Ecto neural progenitor cell (in vitro differentiated cells): ENCODE results near the gene TIAM1.
A peak's percentile ranks its signal among the peaks of the same experiment; 100 is the strongest.

Source experiments
- DNase-seq: peaks from one replicate; pipeline ENCODE4 v3.0.0-alpha.2; 2018; ENCODE audit warnings: low spot score

TIAM1 gene

DNA sequence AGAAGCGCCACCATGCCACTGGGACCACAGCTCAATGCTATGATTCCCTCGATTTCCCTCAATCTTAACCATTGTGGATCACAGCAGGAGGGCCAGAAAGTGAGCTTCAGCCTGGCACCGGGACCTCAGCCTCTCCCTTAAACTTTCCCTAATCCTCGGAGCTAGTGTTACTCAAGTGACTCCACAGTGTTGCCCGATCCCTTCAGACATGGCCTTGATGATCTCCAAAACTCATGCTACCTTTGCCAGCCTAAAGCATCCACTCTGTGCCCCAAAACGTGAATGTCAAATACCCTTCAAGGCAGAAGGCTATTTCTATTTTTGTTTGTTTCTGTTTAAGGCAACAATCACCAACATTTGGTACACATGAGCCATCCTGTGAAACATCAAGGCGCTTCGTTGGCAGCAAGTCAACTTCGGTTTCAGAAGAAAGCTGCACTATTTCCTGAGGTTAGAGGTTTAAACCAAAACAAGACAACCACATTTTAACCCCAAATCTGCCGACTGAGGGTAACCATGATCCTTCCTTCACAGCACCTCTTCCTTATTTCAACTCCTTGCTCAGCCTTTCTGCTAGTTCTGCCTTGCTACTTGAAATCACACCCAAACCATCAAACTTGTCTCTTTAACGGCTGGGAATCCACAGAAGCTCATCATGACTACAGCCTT is 211.4 kb downstream of the TIAM1 start:
- no peak for DNase-seq

DNA sequence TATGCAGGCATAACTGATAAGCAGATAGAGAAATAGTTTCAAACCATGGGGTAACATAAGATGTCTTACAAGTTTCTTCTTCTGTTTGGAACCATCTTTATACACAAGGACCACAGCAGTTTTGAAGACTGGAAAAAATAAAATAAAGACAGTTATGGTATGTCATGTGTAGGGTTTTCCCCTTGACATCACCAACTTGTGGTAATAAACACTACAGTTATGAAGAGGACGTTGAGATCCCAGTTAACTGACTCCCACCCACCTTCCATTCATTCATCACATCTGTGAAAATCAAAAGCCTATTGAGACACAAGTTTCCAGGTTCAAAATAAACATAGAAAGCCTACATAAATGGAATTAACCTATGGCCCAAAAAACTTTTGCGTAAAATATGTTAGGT is 213.2 kb downstream of the TIAM1 start:
- no peak for DNase-seq

DNA sequence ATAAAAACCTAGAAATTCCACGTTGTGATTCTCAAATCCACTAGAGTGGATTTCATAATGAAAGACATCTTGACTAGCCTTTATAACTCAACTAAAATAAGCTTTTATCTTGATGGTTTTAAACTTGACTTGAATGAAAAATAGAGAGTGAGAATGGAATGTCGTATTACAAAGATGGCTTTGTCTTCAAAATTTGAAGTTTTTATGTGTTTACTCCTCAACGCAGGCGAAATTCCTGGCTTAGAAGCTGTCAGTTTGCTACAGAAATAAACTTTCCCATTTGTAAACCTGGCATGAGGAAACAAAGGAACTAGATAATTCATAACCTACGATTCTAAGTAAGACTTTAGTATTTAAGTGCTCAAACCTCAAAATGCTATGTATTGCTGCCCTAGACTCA is 215.8 kb downstream of the TIAM1 start:
- no peak for DNase-seq

DNA sequence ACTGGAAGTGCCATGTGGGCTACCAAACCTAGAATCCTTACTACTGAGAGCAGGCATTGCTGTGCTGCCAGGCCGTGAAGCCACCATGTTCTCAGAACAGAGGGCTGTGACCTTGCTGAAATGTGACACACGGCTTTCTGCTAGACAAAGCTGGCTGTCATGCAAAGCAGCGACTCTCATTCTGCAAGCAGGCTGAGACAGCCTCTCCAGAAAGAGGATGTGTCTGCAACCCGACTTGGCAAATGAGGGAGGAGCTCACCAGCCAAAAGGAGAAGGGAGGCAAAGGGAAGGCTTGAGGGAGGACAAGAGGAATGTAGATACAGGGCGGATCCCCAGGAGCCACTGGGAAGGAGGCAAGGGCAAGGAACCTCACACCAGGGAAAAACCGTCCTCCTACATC is 220.1 kb downstream of the TIAM1 start:
- no peak for DNase-seq

DNA sequence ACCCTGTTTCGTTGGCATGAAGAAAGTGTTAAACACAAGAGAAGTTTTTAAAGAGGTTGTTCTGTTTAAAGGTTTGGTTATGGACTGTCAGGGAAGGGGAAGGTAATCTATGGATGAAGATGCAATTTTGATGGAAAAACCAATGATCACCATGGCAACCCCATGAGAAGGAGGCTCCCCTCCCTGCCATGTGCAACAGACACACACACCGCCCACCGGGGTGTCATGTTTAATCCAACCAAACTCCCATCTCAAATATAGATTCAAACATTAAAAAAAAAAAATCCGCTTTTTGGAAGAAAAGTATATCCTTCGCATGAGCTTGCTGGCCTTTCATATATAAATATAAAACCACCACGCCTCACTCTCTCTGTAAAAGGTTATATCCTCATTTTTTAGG is 224.9 kb downstream of the TIAM1 start:
- no peak for DNase-seq

DNA sequence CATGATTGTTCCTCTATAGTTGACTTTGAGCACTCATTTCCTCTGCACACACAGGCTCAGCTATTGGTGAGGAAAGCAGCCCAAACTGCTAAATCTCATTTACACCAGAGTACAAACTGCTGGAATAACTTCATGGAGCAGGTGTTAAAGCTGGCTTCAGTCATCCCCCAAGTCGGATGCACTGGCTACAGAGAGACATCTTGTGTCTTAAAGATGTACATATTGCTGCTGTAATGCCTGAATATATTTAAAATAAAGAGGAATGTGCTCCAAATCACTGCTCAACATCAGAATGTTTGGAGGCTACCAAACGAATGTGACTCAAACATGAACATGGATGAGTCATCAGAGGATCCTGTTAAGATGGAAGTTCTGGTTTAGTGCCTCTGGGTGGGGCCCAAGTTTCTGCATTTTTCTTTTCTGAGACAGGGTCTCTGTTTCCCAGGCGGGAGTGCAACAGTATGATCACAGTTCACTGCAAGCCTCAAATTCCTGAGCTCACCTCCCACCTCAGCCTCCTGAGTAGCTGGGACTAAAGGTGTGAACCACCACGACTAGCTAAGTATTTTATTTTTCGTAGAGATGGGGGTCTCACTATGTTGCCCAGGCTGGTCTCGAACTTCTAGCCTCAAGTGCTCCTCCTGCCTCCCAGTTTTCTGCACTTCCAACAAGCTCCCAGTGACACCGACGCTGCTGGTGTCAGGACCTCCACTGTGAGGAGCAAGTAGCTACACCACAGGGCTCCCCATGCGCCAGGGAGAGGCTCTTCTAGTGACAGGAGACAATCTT is 226.7 kb downstream of the TIAM1 start:
- no peak for DNase-seq

DNA sequence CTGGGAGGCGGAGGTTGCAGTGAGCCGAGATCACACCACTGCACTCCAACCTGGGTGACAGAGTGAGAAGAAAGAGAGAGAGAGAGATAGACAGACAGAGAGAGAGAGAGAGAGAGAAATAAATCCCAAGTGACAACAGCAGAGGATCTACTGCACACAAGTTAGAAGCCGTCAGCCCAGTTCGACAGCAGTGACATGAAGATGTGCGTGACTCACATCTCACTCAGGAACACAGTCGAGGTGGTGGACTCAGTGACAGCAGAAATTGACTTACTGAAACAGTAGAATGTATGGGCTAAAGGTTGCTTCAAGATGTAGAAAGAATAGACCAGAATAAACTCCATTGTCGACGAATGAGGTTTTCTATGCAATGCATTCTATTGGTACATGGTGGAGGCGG is 228.8 kb downstream of the TIAM1 start:
- no peak for DNase-seq

DNA sequence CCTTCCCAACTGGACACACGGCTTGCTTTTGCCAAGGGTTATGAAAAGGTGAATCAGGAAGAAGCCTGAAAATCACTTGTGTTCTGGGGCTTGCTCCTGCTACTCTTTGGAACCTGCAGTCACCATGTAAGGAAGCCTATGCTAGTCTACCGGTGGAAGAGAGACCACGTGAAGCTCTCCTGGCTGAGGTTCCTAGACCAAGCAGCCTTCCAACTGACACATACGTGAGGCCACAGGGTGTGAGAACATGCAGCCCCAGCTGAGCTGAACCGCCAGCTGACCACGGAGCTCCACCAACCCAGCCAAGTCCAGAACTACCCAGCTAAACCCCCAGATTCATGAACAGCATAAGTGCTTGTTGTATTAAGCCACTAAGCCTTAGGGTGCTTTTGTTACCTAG is 233.0 kb downstream of the TIAM1 start:
- no peak for DNase-seq

DNA sequence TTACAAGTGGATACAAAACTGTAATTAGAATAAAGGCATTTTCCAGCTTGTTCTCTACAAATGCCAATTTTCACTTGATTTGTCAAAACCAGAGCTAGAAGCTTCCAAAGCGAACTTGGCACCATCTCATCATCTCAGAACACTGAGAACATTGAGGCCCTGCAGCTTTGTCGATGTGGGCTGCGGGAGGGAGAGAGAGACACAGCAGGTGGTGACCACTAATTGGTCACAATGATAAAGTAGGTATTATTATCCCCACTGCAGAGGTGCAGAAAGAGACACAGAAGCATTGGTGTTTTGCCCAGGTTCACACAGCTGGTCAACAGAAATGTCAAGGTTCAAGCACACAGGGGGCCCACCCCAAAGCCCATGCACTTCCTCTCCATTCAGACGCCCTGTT is 233.6 kb downstream of the TIAM1 start:
- no peak for DNase-seq

DNA sequence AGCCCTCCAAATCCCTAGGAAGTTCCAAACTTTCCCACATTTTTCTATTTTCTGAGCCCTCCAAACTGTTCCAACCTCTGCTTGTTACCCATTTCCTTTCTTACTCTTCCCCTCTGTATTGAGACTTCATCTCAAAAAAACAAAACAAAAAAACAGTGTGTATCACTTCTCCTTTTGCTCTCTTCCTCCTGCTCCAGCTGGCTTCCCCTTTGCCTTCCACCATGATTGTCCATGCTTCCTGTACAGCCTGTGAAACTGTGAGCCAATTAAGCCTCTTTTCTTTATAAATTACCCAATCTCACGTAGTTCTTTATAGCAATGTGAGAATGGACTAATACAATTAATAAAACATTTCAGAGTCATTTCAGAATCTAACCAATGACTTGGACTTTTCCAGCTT is 236.2 kb downstream of the TIAM1 start:
- DNase-seq, result no peak

DNA sequence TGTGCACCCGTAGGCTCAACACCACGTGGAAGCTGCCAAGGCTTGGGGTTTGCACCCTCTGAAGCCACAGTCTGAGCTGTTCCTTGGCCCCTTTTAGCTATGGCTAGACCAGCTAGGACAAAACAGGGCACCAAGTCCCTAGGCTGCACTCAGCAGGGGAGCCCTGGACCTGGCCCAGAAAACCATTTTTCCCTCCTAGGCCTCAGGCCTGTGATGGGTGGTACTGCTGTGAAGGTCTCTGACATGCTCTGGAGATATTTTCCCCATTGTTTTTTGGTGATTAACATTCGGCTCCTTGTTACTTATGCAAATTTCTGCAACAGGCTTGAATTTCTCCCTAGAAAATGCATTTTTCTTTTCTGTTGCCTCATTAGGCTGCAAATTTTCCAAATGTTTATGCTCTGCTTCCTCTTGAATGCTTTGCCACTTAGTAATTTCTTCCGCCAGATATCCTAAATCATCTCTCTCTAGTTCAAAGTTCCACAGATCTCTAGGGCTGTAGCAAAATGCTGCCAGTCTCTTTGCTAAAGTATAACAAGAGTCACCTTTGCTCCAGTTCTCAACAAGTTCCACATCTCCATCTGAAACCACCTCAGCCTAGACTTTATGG is 236.8 kb downstream of the TIAM1 start:
- DNase-seq, result no peak

DNA sequence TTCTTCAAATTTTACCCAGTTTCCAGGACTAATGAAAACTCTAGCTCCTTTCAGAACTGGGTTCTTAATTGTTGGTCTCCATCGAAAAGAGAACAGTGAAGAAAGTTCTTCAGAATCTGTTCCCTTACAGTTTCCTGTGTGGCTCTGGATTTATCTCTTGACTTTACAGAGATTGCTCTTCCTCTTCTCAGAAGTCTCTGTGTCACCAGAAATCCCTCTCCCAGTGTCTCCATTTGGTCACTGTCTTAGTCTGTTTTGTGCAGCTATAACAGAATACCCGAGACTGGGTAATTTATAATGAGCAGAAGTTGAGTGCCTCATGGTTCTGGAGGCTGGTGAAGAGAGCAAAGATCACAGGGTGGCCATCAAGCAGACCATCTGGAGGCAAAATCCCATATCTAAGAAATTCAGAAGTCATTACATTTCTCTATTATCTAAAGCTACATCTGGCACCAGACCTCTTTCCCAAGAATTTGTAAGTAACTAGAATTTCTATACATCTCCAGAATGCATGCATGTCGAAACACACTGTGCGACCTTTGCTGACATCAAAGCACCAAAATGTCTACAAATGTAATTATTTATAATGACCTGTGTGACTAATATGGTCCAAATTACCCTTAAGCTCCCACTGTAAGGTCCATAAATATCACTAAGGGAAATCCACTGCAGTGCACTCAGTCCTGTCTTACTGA is 240.3 kb downstream of the TIAM1 start:
- no peak for DNase-seq

DNA sequence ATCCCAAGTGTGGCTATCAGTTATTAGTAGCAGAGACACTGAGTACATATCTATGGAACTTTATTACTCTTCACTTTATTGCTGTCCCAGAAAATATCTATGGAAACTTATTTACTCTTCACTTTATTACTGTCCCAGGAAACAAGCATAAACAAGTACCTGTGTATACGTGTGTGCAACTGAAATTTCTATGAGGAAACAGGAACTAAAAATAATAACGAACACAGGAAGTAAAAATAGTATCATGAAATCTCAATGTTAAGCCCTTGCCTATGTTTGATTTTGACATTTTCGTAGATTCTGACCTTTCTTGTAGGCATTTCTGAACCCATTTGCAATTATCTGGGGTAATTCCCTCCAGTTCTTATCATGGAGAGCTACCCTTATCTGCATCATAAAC is 240.9 kb downstream of the TIAM1 start:
- no peak for DNase-seq

DNA sequence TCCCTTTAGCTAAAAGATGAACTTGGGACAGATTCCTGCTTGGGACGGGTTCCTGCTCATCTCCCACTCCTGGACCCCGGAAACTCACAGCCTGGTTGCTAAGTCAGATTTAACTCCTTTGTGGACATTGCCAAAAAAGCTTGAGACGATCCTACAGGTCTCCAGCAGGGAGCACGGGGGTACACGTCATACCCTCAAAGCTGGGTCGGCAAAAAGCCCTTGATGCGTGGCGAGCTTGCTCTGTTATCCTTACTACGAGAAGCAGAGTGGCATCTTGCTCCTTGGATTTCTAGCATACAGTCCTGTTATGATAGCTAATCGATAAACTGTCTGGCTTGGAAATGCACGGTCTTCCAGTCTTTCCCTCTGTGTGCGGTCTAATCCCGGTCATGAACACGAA is 244.9 kb downstream of the TIAM1 start:
- no peak for DNase-seq

DNA sequence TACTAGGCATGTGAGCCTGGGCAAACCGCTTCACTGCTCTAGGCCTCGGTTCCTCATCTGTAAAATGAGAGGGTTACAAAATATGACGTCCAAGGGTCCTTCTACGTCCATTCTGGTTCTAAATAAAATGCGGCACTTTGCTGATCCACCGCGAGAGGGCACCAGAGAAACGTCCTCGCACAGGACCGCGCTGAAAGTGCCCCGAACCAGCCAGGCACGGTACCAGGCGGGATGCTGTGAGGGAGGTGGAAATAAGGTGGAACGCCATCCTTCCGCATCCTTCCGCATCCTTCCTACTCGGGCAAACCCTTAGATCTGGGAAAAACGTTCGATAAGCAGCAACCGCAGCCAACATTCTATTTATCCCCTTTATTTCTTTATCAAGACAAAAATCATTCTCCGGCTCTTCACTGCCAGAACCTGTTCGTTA is 245.5 kb downstream of the TIAM1 start:
- peak; percentile 74 for DNase-seq

DNA sequence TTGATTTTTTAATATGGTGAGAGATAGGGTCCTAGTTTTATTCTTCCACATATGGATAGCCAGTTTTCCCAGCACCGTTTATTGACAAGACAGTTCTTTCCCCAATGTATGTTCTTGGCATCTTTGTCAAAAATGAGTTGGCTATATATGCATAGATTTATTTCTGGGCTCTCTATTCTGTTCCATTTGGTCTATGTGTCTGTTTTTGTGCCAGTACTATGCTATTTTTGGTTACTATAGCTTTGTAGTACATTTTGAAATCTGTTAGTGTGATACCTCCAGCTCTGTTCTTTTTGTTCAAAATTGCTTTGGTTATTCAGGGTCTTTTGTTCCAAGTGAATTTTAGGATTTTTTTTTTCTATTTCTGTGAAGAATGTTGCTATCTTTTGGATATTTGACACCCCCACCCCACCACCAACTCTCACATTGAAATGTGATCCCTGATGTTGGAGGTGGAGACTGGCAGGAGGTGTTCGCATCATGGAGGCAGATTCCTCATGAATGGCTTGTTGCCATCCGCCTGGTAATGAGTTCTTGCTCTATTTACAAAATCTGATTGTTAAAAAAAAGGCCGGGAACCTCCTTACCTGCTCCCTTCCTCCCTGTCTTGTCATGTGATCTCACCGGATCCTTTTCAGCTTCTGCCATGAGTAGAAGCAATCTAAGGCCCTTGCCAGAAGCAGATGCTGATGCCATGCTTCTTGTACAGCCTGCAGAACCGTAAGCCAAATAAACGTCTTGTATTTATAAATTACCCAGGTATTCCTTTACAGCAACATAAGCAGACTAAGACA is 251.0 kb downstream of the TIAM1 start:
- no peak for DNase-seq

DNA sequence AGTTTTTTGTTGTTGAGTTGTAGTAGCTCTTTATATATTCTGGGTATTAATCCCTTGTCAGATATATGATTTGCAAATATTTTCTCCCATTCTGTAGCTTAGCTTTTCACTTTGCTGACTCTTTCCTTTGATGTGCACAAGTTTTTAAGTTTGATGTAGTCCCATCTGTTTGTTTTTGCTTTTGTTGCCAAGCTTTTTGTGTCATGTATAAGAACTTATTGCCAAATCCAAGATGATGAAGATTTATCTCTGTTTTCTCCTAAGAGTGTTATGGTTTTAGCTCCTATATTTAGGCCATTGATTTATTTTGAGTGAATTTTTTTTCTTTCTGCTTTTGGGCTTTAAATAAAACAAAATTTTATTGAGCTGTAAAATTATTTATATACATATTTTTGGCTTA is 253.7 kb downstream of the TIAM1 start:
- no peak for DNase-seq

DNA sequence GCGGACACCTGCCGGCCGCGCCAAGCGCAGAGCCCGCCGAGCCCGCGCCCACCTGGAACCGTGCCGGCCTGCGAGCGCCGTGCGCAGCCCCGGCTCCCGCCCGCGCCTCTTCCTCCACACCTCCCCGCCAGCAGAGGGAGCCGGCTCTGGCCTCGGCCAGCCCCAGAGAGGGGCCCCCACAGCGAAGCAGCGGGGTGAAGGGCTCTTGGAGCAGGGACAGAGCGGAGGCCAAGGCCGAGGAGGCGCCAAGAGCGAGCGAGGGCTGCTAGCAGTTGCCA is 255.6 kb downstream of the TIAM1 start:
- DNase-seq, result no peak

DNA sequence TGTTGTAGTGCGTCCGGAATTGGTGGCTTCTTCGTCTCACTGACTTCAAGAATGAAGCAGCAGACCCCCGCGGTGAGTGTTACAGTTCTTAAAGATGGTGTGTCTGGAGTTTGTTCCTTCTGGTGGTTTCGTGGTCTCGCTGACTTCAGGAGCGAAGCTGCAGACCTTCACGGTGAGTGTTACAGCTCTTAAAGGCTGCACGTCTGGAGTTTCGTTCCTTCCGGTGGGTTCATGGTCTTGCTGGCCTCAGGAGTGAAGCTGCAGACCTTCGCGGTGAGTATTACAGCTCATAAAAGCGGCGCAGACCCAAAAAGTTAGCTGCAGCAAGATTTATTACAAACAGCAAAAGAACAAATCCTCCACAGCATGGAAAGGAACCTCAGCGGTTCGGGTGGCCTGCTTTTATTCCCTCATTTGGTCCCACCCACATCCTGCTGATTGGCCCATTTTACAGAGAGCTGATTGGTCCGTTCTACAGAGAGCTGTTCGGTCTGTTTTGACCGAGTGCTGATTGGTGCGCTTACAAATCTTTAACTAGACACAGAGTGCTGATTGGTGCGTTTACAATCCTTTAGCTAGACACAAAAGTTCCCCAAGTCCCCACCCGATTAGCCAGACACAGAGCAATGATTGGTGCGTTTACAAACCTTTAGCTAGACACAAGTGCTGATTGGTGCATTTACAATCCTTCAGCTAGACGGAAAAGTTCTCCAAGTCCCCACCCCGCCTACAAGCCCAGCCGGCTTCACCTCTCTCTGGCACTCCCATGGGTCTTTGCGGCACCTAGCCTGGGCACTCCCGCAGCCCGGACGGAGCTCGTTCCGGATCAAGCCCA is 256.2 kb downstream of the TIAM1 start:
- no peak for DNase-seq

DNA sequence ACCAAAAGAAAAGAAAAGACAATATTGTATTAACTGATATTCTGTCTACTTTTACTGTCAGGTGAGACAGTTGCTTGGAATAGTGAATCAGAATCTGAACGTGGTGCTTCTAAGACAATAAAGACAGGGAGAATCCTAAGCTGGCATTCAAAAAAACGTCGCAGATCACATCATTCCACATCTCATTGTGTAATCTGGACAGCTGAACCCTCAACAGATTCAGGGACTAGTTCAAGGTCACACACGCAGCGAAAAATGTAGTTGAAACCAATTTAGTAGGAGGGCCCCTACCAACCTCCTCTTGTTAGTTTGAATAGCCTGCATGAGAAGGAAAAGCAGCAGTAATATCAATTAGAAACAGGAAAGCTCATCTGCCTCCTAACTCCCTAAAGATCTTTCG is 259.4 kb downstream of the TIAM1 start:
- DNase-seq, result no peak

DNA sequence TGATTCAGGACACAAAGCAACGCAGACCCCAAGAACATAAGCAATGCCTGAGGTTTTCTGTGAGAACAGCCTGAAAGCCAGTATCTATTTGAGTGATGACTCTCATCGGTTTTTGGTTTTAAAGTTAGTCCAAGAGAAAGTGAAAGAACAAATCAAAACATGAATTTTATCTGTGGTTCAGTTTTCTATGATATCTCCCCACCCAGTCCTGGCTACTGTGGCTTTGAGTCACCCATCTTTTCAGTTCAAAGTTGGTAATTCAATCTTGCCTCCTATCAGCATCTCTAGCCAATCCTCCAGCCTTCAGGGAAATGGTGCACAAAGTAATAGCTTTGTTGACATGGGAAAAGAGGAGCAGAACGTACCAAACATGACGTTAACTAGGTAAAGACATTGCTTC is 265.3 kb downstream of the TIAM1 start:
- no peak for DNase-seq
